Esophagus muscularis mucosa (tissue), 3 donors: ENCODE data around the gene ARHGEF38.

Experiments
- CTCF ChIP-seq, 3 experiments: fragments of 200-600 bp in 2 of 3; fragments of 450-650 bp in 1 of 3; sonication (generic) in 2 of 3; IDR thresholded peaks; one replicate each; pipeline ENCODE4 v1.5.1; 2017 to 2019; ENCODE audit warnings: antibody characterized with exemption in 3 of 3, mild to moderate bottlenecking in 2 of 3, moderate library complexity in 1 of 3
- POLR2A ChIP-seq: fragments of 450-650 bp; IDR thresholded peaks from one replicate; pipeline ENCODE4 v1.6.1; 2017; ENCODE audit warnings: antibody characterized with exemption, moderate library complexity, mild to moderate bottlenecking, low read depth

GRCh38 chr4:105712766-105713165 is 160.3 kb downstream of the ARHGEF38 start:
- TF ChIP-seq CTCF (IDR thresholded peaks at IDR 0.05) (no peak), POLR2A (no peak)
